Endothelial cell of umbilical vein (primary cell): ENCODE results near the gene NGFR. TPM values are rescaled to one million over a fixed set of nuclear protein-coding genes. Genes with fewer than 3 reads are reported as not detected.

ENCODE experiments used
- BruUV-seq: library from RNA; stranded (reverse); fragments of 400-500 nt; replicated peaks from 2 replicates; lab custom pipeline; 2021; lab: Mats Ljungman, UMichigan
- CTCF ChIA-PET: fragments of 300-600, 350-600 bp; sonication (Branson Sonifier 250); formaldehyde crosslinking; loops from one replicate; lab custom pipeline; 2021; ENCODE audit warnings: antibody characterized with exemption, inconsistent platforms; lab: Charles Lee
- POLR2A ChIA-PET: fragments of 300-600, 350-600 bp; sonication (Branson Sonifier 250); formaldehyde crosslinking; loops from one replicate; lab custom pipeline; 2021; ENCODE audit warnings: antibody characterized with exemption, inconsistent platforms; lab: Charles Lee
- DNase-seq: peaks from one replicate; pipeline ENCODE4 v3.0.0-alpha.2; 2011; ENCODE audit warnings: low read depth, low spot score
- FAIRE-seq: peaks from 2 replicates; lab custom pipeline; 2011; peaks lifted over from hg19 to GRCh38; lab: Jason Lieb, UNC
- H2AFZ ChIP-seq: 2 replicates; pipeline ENCODE4 v1.6.0; 2012; ENCODE audit warnings: low read depth, low read length, control low read depth, inconsistent platforms
- H3K27ac ChIP-seq: 2 replicates; pipeline ENCODE4 v1.5.1; 2011; ENCODE audit warnings: low read depth, mild to moderate bottlenecking, control low read depth, low read length, moderate library complexity; ENCODE audit not compliant: insufficient read depth
- H3K27me3 ChIP-seq, 2 experiments: 2 replicates each; pipeline versions ENCODE4 v1.6.0 to v1.6.1; 2011; ENCODE audit warnings: low read length in 2 of 2, mixed read lengths in 1 of 2; ENCODE audit not compliant: control insufficient read depth in 2 of 2, insufficient read depth in 2 of 2
- H3K36me3 ChIP-seq, 2 experiments: 2 replicates in 1 of 2; 3 replicates in 1 of 2; pipeline ENCODE4 v1.5.1; 2011; ENCODE audit warnings: low read length in 2 of 2, mild to moderate bottlenecking in 1 of 2, moderate library complexity in 1 of 2; ENCODE audit not compliant: control insufficient read depth in 2 of 2, insufficient read depth in 2 of 2; ENCODE audit errors: extremely low read depth in 1 of 2
- H3K4me1 ChIP-seq: 3 replicates; pipeline ENCODE4 v1.5.1; 2011; ENCODE audit warnings: mild to moderate bottlenecking, low read length; ENCODE audit not compliant: control insufficient read depth, insufficient read depth; ENCODE audit errors: extremely low read depth
- H3K4me2 ChIP-seq: 2 replicates; pipeline ENCODE4 v1.6.1; 2011; ENCODE audit warnings: low read length, control low read depth, mixed read lengths; ENCODE audit not compliant: insufficient read depth
- H3K4me3 ChIP-seq, 3 experiments: fragments of 200-600 bp in 1 of 3; sonication (generic), shearing (Covaris generic) in 1 of 3; replicated peaks in 1 of 3; 2 replicates each; pipeline ENCODE4 v1.5.1; 2011 to 2016; ENCODE audit warnings: control low read depth in 3 of 3, low read length in 3 of 3, mild to moderate bottlenecking in 2 of 3, inconsistent platforms in 1 of 3, low read depth in 1 of 3, moderate library complexity in 1 of 3; ENCODE audit not compliant: insufficient read depth in 1 of 3
- H3K79me2 ChIP-seq: 2 replicates; pipeline ENCODE4 v1.6.0; 2012; ENCODE audit warnings: low read length, inconsistent platforms; ENCODE audit not compliant: control insufficient read depth, insufficient read depth
- H3K9ac ChIP-seq: replicated peaks from 2 replicates; pipeline ENCODE3; 2011; ENCODE audit warnings: low read length, control low read depth; ENCODE audit not compliant: insufficient read depth; ENCODE audit errors: extremely low read depth
- H3K9me1 ChIP-seq: replicated peaks from 3 replicates; pipeline ENCODE4 v1.6.0; 2011; ENCODE audit warnings: mild to moderate bottlenecking, low read length; ENCODE audit not compliant: control insufficient read depth, insufficient read depth; ENCODE audit errors: extremely low read depth
- H3K9me3 ChIP-seq: replicated peaks from 2 replicates; pipeline ENCODE4 v1.5.1; 2012; ENCODE audit warnings: low read length, inconsistent platforms; ENCODE audit not compliant: control insufficient read depth, insufficient read depth
- H4K20me1 ChIP-seq: replicated peaks from 2 replicates; pipeline ENCODE3; 2011; ENCODE audit warnings: mild to moderate bottlenecking, low read length; ENCODE audit not compliant: control insufficient read depth, insufficient read depth; ENCODE audit errors: extremely low read depth
- EZH2 ChIP-seq: IDR thresholded peaks from 2 replicates; pipeline ENCODE4 v1.6.1; 2012; ENCODE audit warnings: borderline replicate concordance, low read depth, mild to moderate bottlenecking, moderate library complexity, low read length, inconsistent platforms; ENCODE audit not compliant: severe bottlenecking
- FOS ChIP-seq: IDR thresholded peaks from 2 replicates; pipeline ENCODE4 v1.6.1; 2011; ENCODE audit warnings: mild to moderate bottlenecking, low read length, moderate library complexity, borderline replicate concordance; ENCODE audit not compliant: insufficient read depth
- GATA2 ChIP-seq: IDR thresholded peaks from 2 replicates; pipeline ENCODE4 v1.7.0; 2011; ENCODE audit warnings: low read depth, mild to moderate bottlenecking, moderate library complexity, mixed read lengths, low read length; ENCODE audit not compliant: insufficient read length, insufficient read depth
- JUN ChIP-seq: IDR thresholded peaks from 2 replicates; pipeline ENCODE4 v1.6.1; 2011; ENCODE audit warnings: borderline replicate concordance, low read depth; ENCODE audit not compliant: insufficient read length, insufficient read depth
- MYC ChIP-seq: IDR thresholded peaks from one replicate; pipeline ENCODE4 v1.6.1; 2011; ENCODE audit warnings: mild to moderate bottlenecking, low read depth, low read length
- POLR2A ChIP-seq: IDR thresholded peaks from 2 replicates; pipeline ENCODE4 v1.6.1; 2012; ENCODE audit warnings: low read depth, mild to moderate bottlenecking, control low read depth, low read length
- POLR2AphosphoS5 ChIP-seq: IDR thresholded peaks from 2 replicates; pipeline ENCODE4 v1.6.1; 2012; ENCODE audit warnings: low read depth, mild to moderate bottlenecking, control low read depth, low read length, moderate library complexity; ENCODE audit not compliant: insufficient read depth
- dilution Hi-C: fragments of 300-500 bp; cut with MboI; formaldehyde crosslinking; loops from one replicate; pipeline ENCODE4 v1.15.0; 2019; ENCODE audit warnings: low sequenced_read_pairs; ENCODE audit not compliant: extremely low pct_ligation_motif_present
- intact Hi-C: fragments of 100-400 bp; cut with micrococcal nuclease; formaldehyde crosslinking; loops from one replicate; pipeline ENCODE4 v1.10.0; 2022
- polyA plus RNA-seq, 4 experiments: library from polyadenylated mRNA; depleted of rRNA in 3 of 4; stranded (reverse) in 3 of 4; unstranded in 1 of 4; fragments of >200 nt; gene quantifications; 2 replicates each; pipeline versions ENCODE4 v1.2.1 to v1.2.3, GENCODE V29; 2011 to 2012; ENCODE audit warnings: missing spikeins in 1 of 4
- total RNA-seq: library from RNA; stranded (reverse); gene quantifications from 2 replicates; pipeline ENCODE4 v1.2.3, GENCODE V29; 2021
- TF ChIP-seq, protein P1 (sequence below): IDR thresholded peaks from 2 replicates; pipeline ENCODE4 v1.6.1; 2011; ENCODE audit not compliant: insufficient read depth, insufficient read length
- TF ChIP-seq, protein P2 (sequence below), 2 donors: IDR thresholded peaks; 1 replicate in 1 of 2; 2 replicates in 1 of 2; pipeline ENCODE4 v1.5.1; 2011; ENCODE audit warnings: low read length in 2 of 2, mild to moderate bottlenecking in 2 of 2, moderate library complexity in 2 of 2, control low read depth in 1 of 2, inconsistent platforms in 1 of 2, low read depth in 1 of 2; ENCODE audit not compliant: insufficient read depth in 1 of 2; ENCODE audit errors: extremely low read depth in 1 of 2

NGFR gene
- total and polyA plus RNA-seq, 2 donors (not counting 3 experiments of a cell fraction or from before 2014, with no cell fraction given) = not detected

GRCh38 chr17:49491192-49491769, 3.8 kb upstream of the NGFR start:
- no peak for FAIRE-seq
- BruUV-seq = no TSS peak
- H3K4me2 ChIP-seq = no peak overlapping the region
- no peak overlapping the region for H3K27ac ChIP-seq
- ChIA-PET CTCF (interaction anchor here (0.6 to 1.6 kb wide), 4 partner anchors 12 to 65 kb away, joined by 4 to 5 read pairs (median 4); no protein-coding TSS in a partner anchor), POLR2A (no interaction called here)
- no peaks in the 10 kb centered on the region for H3K79me2 ChIP-seq
- intact Hi-C loops = no loop called here
- H4K20me1 ChIP-seq = no peaks in the 10 kb centered on the region
- no peaks in the 10 kb centered on the region for H3K36me3 ChIP-seq
- TF ChIP-seq GATA2 = no peak
- no peak for TF ChIP-seq FOS
- no peak for TF ChIP-seq JUN
- TF ChIP-seq, protein P1, sequence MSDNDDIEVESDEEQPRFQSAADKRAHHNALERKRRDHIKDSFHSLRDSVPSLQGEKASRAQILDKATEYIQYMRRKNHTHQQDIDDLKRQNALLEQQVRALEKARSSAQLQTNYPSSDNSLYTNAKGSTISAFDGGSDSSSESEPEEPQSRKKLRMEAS = no peak
- TF ChIP-seq, protein P2, sequence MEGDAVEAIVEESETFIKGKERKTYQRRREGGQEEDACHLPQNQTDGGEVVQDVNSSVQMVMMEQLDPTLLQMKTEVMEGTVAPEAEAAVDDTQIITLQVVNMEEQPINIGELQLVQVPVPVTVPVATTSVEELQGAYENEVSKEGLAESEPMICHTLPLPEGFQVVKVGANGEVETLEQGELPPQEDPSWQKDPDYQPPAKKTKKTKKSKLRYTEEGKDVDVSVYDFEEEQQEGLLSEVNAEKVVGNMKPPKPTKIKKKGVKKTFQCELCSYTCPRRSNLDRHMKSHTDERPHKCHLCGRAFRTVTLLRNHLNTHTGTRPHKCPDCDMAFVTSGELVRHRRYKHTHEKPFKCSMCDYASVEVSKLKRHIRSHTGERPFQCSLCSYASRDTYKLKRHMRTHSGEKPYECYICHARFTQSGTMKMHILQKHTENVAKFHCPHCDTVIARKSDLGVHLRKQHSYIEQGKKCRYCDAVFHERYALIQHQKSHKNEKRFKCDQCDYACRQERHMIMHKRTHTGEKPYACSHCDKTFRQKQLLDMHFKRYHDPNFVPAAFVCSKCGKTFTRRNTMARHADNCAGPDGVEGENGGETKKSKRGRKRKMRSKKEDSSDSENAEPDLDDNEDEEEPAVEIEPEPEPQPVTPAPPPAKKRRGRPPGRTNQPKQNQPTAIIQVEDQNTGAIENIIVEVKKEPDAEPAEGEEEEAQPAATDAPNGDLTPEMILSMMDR (IDR thresholded peaks at IDR 0.05; ENCODE audit: extremely low read depth in 1 of 2, insufficient read depth in 1 of 2, low read depth in 1 of 2, low read length in 2 of 2) = no peak
- no peak for TF ChIP-seq POLR2AphosphoS5
- TF ChIP-seq EZH2 = no peak
- no peak for TF ChIP-seq POLR2A
- no peak for TF ChIP-seq MYC
- no peaks in the 10 kb centered on the region for H3K9me1 ChIP-seq
- no peak overlapping the region for H3K9ac ChIP-seq
- H3K27me3 ChIP-seq = peaks cover 43 to 45% of the 10 kb centered on the region in 2 experiments
- H3K4me3 ChIP-seq = no peak overlapping the region
- H3K4me1 ChIP-seq = peaks cover 6% of the 10 kb centered on the region
- no peak for DNase-seq
- dilution Hi-C loops = no loop called here
- H3K9me3 ChIP-seq = no peaks in the 10 kb centered on the region
- H2AFZ ChIP-seq = no peak overlapping the region
